OCI-LY3 (cell line): ENCODE data around the gene CCDC6.

ENCODE experiments used
- EZH2phosphoT487 ChIP-seq: fragments of 200-600 bp; shearing (Covaris generic); IDR thresholded peaks from 2 replicates; pipeline ENCODE4 v1.6.1; 2018; ENCODE audit warnings: antibody characterized with exemption, mixed run types, low read depth
- TF ChIP-seq, protein P1 (sequence below): fragments of 200-600, 300-600 bp; sonication (generic); IDR thresholded peaks from 2 replicates; pipeline ENCODE4 v1.5.1; 2014; ENCODE audit warnings: antibody characterized with exemption, low read length, low read depth

DNA sequence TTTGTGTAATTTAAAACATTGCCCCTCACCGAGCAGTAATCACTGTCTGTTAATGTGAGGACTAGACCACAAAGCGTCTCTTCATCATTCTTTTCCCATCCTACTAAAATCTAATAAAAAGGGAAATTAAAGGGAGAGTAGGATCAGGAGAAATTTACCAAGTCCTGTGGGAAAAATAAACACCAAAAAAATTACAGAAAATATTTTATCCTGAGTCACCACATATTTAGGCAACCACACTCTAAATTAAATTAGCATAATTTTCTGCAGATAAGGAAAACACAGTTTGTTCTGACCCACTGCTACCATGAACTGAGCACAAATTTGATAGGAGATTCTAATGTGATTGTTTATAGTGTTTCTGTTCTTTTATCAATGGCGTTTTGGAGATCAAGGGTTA lies 49.3 kb downstream of the CCDC6 start:
- TF ChIP-seq, protein P1, sequence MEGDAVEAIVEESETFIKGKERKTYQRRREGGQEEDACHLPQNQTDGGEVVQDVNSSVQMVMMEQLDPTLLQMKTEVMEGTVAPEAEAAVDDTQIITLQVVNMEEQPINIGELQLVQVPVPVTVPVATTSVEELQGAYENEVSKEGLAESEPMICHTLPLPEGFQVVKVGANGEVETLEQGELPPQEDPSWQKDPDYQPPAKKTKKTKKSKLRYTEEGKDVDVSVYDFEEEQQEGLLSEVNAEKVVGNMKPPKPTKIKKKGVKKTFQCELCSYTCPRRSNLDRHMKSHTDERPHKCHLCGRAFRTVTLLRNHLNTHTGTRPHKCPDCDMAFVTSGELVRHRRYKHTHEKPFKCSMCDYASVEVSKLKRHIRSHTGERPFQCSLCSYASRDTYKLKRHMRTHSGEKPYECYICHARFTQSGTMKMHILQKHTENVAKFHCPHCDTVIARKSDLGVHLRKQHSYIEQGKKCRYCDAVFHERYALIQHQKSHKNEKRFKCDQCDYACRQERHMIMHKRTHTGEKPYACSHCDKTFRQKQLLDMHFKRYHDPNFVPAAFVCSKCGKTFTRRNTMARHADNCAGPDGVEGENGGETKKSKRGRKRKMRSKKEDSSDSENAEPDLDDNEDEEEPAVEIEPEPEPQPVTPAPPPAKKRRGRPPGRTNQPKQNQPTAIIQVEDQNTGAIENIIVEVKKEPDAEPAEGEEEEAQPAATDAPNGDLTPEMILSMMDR: no peak
- TF ChIP-seq EZH2phosphoT487: no peak
